ENCODE data around the gene HELQ. TPM values are rescaled to one million over a fixed set of nuclear protein-coding genes. Genes with fewer than 3 reads are reported as not detected.

HELQ gene
- total and polyA plus RNA-seq, 11 donors: 3.1 to 15.8 (median 12.9) TPM

DNA sequence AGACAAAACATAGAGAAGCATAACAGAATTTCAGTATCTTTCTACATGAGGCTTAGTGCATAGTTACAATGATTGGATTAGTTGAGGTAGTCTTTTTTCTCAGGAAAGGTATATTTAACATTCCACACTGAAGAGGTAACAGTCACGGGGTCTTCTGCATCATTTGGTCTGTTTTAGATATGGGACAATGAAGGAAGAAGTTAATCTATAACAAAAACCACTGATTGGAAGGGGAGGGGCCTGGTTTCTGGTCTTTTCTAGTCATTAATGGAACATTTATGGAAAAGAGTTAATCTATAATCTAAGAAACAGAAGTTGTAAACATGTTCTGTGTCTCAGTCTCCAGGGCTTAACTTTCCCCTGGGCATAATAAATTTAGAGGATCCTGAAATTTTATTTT is 83.7 kb downstream of the HELQ start:
- Histone ChIP-seq H3K27me3 (no peaks in the 10 kb centered on the region), H3K36me3 (no peaks in the 10 kb centered on the region), H3K4me1 (peaks cover 0 to 12% (median 0%) of the 10 kb centered on the region in 12 donors), H3K27ac (no peak overlapping the region), H3K9me3 (no peaks in the 10 kb centered on the region), H3K4me3 (no peak overlapping the region)
- WGBS, 4 donors: 76 to 82% (median 79%) methylated on average over 1 of the region's 1 CpG
- no peak for ATAC-seq
- no peak for DNase-seq
- intact Hi-C loops (cut with DNase I): no loop called here
- TF ChIP-seq, protein P1, sequence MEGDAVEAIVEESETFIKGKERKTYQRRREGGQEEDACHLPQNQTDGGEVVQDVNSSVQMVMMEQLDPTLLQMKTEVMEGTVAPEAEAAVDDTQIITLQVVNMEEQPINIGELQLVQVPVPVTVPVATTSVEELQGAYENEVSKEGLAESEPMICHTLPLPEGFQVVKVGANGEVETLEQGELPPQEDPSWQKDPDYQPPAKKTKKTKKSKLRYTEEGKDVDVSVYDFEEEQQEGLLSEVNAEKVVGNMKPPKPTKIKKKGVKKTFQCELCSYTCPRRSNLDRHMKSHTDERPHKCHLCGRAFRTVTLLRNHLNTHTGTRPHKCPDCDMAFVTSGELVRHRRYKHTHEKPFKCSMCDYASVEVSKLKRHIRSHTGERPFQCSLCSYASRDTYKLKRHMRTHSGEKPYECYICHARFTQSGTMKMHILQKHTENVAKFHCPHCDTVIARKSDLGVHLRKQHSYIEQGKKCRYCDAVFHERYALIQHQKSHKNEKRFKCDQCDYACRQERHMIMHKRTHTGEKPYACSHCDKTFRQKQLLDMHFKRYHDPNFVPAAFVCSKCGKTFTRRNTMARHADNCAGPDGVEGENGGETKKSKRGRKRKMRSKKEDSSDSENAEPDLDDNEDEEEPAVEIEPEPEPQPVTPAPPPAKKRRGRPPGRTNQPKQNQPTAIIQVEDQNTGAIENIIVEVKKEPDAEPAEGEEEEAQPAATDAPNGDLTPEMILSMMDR (IDR thresholded peaks at IDR 0.05): no peak

DNA sequence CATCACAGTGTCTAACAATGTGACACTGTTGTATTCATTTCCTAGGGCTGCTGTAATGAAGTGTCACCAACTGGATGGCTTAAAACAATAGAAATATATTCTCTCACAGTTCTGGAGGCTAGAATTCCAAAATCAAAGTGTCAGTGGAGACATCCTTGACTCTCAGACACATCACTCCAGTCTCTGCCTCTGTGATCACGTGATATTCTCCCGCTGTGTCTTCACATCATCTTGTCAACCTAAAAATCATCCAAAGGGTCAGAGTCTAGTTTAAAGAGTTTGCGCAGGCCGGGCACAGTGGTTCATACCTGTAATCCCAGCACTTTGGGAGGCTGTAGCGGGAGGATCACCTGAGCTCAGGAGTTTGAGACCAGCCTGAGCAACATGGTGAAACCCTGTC is 84.4 kb downstream of the HELQ start:
- no peak for DNase-seq
- no peaks in the 10 kb centered on the region for H3K27me3 ChIP-seq
- WGBS, 4 donors: 76 to 91% (median 91%) methylated on average over 5 of the region's 5 CpGs
- no peaks in the 10 kb centered on the region for H3K36me3 ChIP-seq
- no peak overlapping the region for H3K4me3 ChIP-seq
- H3K27ac ChIP-seq: no peak overlapping the region
- no peak for ATAC-seq
- peaks cover 0 to 12% (median 0%) of the 10 kb centered on the region in 12 donors for H3K4me1 ChIP-seq
- no peaks in the 10 kb centered on the region for H3K9me3 ChIP-seq
- intact Hi-C loops (cut with DNase I): no loop called here
- no peak for TF ChIP-seq POLR2A (IDR thresholded peaks at IDR 0.05)
- TF ChIP-seq, protein P1 (IDR thresholded peaks at IDR 0.05): no peak

DNA sequence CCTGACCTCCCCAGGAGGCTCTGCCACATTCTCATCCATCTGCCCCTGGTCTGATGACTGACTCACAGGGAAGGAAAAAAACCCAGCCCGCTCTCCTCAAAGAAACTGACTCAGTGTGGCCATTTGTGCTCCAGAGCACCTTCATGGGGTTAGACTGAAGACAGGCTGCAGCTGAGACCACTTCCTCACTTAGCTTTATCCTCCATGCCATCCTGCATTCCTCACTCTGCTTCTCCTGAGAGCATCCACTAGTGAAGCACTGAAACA is 85.0 kb downstream of the HELQ start:
- WGBS, 4 donors: 45 to 100% (median 71%) methylated on average over 1 of the region's 1 CpG
- no peaks in the 10 kb centered on the region for H3K36me3 ChIP-seq
- no peak for ATAC-seq
- no peaks in the 10 kb centered on the region for H3K9me3 ChIP-seq
- intact Hi-C loops (cut with DNase I): no loop called here
- no peak overlapping the region for H3K4me3 ChIP-seq
- DNase-seq: no peak
- TF ChIP-seq POLR2A (IDR thresholded peaks at IDR 0.05): no peak
- TF ChIP-seq, protein P1 (IDR thresholded peaks at IDR 0.05): no peak
- no peaks in the 10 kb centered on the region for H3K27me3 ChIP-seq
- H3K4me1 ChIP-seq: peaks cover 0 to 12% (median 0%) of the 10 kb centered on the region in 12 donors
- no peak overlapping the region for H3K27ac ChIP-seq

DNA sequence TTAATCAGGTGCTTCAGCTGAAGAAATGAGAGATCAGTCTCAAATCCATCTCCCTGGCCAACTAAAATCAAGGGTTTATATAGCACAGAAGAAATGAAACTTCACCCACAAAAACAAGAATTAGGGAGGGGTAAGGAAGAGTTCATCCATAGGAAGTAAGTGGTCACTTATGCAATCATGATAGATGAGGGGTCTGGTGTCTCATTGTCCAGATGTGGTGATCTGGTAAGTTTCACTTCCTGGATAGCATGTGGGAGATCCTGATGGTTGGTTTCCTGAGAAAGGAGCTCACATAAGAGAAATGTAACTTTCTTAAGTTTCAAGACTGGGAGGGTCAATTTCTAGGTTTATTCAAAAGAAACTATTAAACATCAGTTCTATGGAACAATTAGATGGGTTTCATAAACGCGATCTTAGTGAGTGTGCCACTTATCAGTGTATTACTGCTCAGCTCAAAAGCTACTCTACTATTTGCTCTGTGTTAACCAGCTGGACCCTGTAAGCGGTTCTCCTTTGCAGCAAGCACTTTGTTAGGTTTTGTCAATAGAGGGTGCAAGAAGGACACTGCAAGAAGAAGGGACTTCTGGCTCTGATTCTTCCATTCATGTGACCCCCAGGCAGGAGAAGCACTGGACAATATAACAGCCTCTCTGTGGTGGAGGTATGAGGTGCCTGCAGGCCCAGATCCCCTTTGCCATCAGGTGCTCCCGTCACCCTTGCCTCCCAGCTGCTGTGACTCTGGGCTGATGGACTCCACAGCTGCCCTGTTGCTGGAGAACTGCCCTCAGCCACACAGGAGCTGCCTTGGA is 85.6 kb downstream of the HELQ start:
- DNase-seq: no peak
- H3K4me1 ChIP-seq: peaks cover 0 to 12% (median 0%) of the 10 kb centered on the region in 12 donors
- no peak overlapping the region for H3K27ac ChIP-seq
- H3K9me3 ChIP-seq: no peaks in the 10 kb centered on the region
- WGBS, 4 donors: 66 to 88% (median 79%) methylated on average over 4 of the region's 4 CpGs
- ATAC-seq: peak in 2 of 4 donors; percentile 34 to 54
- no peaks in the 10 kb centered on the region for H3K27me3 ChIP-seq
- intact Hi-C loops (cut with DNase I): no loop called here
- TF ChIP-seq, protein P1 (IDR thresholded peaks at IDR 0.05): no peak
- no peak for TF ChIP-seq POLR2A (IDR thresholded peaks at IDR 0.05)
- H3K36me3 ChIP-seq: no peaks in the 10 kb centered on the region
- H3K4me3 ChIP-seq: no peak overlapping the region

All from heart left ventricle (tissue), 16 donors.